GM21515 (cell line): ENCODE data around the gene PPP1R12A.
"Not testable (repeated sequence)": the region's sequence is repeated elsewhere in the genome, so short reads cannot be mapped to it uniquely, and the experiment has no call there.

Experiments
- ATAC-seq: cut with Tn5 transposase; IDR thresholded peaks from one replicate; pipeline ENCODE4 v1.9.1; 2021; ENCODE audit not compliant: unreplicated experiment

Gene PPP1R12A

DNA sequence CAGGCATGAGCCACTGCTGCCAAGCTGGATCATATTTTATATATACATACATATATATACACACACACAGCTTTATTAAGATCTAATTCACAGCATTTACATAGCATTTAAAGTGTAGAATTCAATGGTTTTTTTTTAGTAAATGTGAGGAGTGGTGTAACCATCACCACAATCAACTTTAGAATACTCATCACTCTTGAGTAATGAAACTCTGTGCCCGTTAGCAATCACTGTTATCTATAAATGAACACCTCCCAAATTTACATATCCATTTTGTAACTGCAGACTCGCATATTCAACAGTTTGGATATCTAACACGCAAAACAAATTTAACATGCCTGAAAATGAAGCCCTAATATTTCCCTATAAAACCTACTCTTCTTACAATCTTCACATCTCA lies 90.9 kb downstream of the PPP1R12A start:
- ATAC-seq, result no peak

GRCh38 chr12:79842630-79843029 lies 92.3 kb downstream of the PPP1R12A start:
- no peak for ATAC-seq

GRCh38 chr12:79841878-79842265 lies 93.0 kb downstream of the PPP1R12A start:
- no peak for ATAC-seq

GRCh38 chr12:79841248-79841877 lies 93.5 kb downstream of the PPP1R12A start:
- no peak for ATAC-seq

DNA sequence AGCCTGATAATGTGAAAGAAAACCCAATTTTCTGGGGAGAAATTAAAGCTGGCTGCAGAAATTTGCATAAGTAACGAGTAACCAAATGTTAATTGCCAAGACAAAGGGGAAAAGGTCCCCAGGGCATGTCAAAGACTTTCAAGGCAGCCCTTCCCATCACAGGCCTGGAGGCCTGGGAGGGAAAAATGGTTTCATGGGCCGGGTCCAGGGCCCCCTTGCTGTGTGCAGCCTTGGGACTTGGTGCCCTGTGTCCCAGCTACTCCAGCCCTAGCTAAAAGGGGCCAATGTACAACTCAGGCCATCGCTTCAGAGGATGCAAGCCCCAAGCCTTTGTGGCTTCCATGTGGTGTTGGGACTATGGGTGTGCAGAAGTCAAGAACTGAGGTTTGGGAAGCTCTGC lies 96.5 kb downstream of the PPP1R12A start:
- ATAC-seq, result no peak

- no peak for ATAC-seq
These were observed 97.3 kb downstream of the PPP1R12A start for GRCh38 chr12:79837575-79837974.

DNA sequence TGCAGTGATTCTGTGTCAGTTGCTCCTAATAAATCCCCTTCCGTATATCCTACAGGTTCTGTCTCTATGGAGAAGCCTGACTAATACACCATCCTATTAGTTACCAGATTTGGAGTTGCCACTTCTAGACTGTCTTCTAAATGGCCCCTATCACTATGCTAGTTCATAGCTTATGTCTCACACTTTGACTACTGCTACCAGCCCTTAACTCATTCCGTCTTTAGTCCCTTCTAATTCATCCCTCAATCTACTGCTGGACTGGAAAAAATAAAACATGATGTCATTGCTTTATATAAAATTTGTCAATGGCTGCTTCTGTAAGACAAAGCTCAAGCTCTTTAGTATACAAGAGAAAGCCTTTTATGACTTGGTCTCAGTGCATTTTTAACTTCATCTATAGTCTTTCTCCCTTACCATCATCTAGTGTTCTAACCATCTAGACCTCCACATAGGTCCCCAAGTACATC lies 99.5 kb downstream of the PPP1R12A start:
- no peak for ATAC-seq

DNA sequence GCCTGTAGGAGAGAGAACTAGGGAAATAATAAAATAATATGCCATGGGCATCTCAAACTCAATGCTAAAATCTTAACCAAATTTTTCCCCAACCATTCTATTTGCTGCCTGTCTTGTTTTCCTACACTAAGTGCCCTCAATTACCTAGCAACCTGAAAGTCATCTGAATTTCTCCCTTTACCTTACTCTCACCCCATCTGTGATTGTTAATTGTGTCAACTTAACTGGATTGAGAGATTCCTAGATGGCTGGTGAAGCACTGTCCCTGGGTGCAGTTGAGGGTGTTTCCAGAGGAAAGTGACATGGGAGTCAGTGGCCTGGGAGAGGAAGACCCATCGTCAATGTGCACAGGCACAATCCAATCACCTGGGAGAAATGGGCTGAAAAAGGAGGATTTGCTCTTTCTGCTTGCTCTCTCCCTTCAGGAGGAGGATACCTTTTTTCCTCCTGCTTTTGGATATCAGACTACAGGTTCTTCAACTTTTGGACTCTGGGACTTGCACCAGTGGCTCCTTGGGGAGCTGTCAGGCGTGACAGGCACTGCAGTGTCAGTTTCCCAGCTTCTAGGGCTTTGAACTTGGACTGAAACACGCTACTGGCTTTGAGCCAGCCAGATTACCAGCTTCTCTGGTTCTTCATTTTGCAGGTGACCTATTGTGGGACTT lies 100.1 kb downstream of the PPP1R12A start:
- ATAC-seq, result no peak

DNA sequence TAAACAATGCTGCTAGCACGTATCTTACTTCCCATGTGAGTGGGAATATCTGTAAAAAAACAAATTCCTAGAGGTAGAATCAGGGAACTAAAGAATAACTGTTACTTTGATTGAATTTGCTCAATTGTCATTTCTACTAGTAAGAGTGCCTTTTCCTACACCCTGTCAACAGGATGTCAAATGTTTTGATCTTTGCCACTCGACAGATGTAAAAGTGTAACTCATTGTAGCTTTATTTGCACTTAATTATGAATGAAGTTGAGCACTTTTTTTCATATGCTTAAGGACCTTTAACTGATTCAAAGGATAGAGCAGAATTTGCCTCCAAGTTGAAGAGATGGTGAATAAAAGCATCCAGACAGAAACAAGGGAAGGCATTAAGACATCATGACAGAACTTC lies 104.5 kb downstream of the PPP1R12A start:
- no peak for ATAC-seq

DNA sequence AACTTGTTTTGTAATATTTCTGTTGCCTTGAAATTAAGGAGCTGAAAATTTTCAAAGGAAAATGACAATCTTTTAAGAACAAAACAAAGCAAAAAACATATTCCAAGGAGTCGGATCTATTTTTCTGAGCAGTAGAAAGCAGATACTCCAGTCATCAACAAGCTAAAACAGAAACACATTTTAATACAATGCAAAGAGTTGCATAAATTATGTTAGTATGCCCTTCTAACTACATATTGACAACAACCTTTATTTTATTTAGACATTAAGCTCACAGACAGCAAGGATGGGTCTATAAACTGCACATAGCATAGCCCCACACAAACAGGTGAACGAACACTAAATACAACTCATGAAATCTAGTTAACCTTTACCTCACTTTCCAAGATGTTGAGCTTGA lies 106.0 kb downstream of the PPP1R12A start:
- ATAC-seq, result no peak

DNA sequence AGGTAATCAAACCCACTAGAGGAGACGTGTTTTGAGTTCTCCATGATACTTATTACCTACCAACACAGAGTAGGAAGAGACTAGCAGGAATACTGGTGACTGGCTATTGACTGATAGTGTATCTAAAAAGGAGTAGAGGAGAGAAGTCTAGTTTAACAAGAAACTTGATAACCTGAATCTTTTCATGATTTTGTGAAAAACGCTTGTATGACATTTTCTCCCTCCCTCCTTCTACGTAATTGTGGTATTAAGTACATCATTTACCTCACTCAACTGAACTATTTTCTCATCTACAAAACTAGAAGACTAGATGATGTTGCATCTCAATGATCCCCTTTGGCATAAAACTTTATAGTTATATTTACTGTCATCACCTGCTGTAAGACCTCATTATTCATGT lies 107.4 kb downstream of the PPP1R12A start:
- no peak for ATAC-seq

DNA sequence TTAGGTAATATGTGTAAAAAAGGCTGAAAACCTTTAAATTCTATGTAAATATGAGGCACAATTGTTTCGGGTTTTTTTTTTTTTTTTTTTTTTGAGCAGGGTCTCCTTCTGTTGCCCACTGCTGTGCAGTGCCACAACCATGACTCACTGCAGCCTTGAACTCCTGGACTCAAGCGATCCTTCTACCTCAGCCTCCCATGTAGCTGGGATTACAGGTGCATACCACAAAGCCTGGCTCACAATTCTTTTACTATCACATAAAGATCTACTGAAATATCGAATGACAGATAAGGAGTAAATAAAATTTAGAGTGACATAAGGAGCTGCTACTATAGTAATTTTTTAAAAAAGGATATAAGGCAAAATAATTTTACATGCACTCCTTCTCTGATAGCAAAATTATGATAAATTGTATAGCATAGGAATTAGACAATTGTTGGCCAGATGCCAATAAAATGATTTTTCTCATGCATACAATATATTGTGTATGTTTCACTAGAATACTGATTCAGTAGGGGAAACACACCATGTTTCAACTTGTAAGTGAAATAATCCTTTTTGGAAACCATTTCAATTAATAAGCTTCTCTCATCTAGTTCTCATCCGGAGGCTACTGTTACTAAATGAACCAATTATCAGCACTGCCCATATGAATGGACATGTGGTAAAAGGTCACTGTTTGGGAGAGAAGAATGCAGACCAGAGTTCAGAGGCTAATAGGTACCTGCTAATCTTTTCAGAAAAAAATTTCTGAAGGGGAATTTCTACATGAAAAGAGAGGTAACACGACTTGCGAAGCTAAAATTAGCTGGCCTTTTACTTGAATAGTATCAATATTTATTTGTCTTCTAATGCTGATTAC lies 108.4 kb downstream of the PPP1R12A start:
- no peak for ATAC-seq

GRCh38 chr12:79822475-79822874 lies 112.4 kb downstream of the PPP1R12A start:
- no peak for ATAC-seq

- no peak for ATAC-seq
These were observed 116.0 kb downstream of the PPP1R12A start for GRCh38 chr12:79818856-79819255.

DNA sequence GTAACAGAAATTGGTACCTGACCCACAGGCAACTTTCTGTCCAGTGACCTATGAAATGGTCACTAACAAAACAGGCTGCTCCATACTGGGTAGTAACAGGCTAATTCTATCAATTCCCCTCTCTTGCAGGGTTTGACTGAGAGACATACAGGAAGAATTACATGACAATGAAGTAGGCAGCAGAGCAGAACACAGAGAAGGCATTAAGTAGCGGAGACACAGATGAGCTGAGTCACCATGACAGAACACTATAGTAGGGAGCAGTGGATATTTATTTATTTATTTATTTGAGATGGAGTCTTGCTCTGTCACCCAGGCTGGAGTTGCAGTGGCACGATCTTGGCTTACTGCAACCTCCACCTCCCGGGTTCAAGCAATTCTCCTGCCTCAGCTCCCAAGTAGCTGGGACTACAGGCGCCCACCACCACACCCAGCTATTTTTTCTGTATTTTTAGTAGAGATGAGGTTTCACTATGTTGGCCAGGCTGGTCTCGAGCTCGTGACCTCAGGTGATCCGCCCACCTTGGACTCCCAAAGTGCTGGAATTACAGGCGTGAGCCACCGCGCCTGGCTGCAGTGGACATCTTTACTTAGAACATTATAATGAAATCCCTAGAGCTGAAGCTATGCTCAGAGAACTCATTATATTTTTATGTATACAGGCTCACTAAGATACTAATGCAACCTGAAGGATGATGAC lies 150.4 kb downstream of the PPP1R12A start:
- not testable (repeated sequence) for ATAC-seq

- ATAC-seq, result no peak
These were observed 152.6 kb downstream of the PPP1R12A start for GRCh38 chr12:79782172-79782900.

- no peak for ATAC-seq
These were observed 156.0 kb downstream of the PPP1R12A start for GRCh38 chr12:79778802-79779448.

- no peak for ATAC-seq
These were observed 158.8 kb downstream of the PPP1R12A start for GRCh38 chr12:79776111-79776510.

GRCh38 chr12:79775355-79776027 lies 159.4 kb downstream of the PPP1R12A start:
- ATAC-seq, result no peak

DNA sequence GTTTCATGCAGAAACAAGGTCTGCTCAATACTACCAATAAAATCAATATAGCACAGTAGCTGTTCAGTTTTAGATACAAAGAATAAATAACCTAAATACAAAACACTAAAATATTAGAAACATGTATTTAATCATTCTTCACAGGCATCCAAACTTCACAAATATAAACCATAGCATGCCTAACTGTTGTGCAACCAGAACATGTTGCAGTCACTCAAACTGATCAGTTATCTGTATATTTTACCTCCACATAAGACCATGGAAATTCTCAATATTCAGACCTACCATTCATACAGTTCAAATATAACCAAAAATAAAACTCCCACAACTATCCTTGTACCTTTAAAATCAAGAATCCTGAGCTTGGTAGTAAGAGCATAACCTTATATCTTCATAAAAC lies 161.0 kb downstream of the PPP1R12A start:
- no peak for ATAC-seq
